SU-DHL-6 (cell line): ENCODE results near the gene FTHL17.

Source experiments
- CTCF ChIP-seq: fragments of 200-600 bp; sonication (generic); IDR thresholded peaks from one replicate; pipeline ENCODE4 v1.5.1; 2017; ENCODE audit warnings: antibody characterized with exemption, mild to moderate bottlenecking, low read length, moderate library complexity; ENCODE audit not compliant: insufficient read depth, poor library complexity, severe bottlenecking
- EZH2phosphoT487 ChIP-seq: fragments of 200-600 bp; sonication (generic), shearing (Covaris generic); conservative IDR thresholded peaks from 2 replicates; pipeline ENCODE4 v1.6.1; 2018; ENCODE audit warnings: mild to moderate bottlenecking, antibody characterized with exemption, low read length, moderate library complexity, mixed read lengths

- TF ChIP-seq CTCF (no peak), EZH2phosphoT487 (no peak)
These were observed 43.6 kb upstream of the FTHL17 start for GRCh38 chrX:31115398-31115797.
